Lower leg skin (tissue), 3 donors: ENCODE measurements around the gene SPTLC1.

ENCODE experiments used
- POLR2A ChIP-seq, 2 donors: fragments of 450-650 bp; IDR thresholded peaks; one replicate each; pipeline ENCODE4 v1.6.1; 2016 to 2017; ENCODE audit warnings: antibody characterized with exemption in 2 of 2, mild to moderate bottlenecking in 1 of 2, moderate library complexity in 1 of 2
- TF ChIP-seq, protein P1 (sequence below), 3 donors: fragments of 450-650 bp; IDR thresholded peaks; one replicate each; pipeline ENCODE4 v1.5.1; 2016; ENCODE audit warnings: antibody characterized with exemption in 3 of 3, mild to moderate bottlenecking in 3 of 3, moderate library complexity in 2 of 3

DNA sequence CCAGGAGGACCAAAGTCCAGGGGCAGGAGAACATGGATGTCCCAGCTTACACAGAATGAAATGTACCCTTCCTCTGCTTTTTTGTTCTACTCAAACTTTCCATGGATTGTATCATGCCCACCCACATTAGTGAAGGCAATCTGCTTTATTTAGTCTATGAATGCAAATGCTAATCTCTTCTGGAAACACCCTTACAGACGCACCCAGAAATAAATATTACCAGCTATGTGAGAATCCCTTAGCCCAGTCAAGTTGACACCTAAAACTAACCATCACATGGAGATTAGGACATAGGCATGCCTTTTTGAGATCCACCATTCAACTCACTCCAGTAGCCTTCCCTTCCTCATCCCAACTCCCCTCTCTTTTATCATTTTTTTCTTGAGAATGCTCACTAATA, 6.1 kb upstream of the SPTLC1 start:
- TF ChIP-seq, protein P1, sequence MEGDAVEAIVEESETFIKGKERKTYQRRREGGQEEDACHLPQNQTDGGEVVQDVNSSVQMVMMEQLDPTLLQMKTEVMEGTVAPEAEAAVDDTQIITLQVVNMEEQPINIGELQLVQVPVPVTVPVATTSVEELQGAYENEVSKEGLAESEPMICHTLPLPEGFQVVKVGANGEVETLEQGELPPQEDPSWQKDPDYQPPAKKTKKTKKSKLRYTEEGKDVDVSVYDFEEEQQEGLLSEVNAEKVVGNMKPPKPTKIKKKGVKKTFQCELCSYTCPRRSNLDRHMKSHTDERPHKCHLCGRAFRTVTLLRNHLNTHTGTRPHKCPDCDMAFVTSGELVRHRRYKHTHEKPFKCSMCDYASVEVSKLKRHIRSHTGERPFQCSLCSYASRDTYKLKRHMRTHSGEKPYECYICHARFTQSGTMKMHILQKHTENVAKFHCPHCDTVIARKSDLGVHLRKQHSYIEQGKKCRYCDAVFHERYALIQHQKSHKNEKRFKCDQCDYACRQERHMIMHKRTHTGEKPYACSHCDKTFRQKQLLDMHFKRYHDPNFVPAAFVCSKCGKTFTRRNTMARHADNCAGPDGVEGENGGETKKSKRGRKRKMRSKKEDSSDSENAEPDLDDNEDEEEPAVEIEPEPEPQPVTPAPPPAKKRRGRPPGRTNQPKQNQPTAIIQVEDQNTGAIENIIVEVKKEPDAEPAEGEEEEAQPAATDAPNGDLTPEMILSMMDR (IDR thresholded peaks at IDR 0.05), result no peak
- TF ChIP-seq POLR2A (IDR thresholded peaks at IDR 0.05), result no peak
